Measurements from ENCODE around the gene ADCY6.

ADCY6 gene

DNA sequence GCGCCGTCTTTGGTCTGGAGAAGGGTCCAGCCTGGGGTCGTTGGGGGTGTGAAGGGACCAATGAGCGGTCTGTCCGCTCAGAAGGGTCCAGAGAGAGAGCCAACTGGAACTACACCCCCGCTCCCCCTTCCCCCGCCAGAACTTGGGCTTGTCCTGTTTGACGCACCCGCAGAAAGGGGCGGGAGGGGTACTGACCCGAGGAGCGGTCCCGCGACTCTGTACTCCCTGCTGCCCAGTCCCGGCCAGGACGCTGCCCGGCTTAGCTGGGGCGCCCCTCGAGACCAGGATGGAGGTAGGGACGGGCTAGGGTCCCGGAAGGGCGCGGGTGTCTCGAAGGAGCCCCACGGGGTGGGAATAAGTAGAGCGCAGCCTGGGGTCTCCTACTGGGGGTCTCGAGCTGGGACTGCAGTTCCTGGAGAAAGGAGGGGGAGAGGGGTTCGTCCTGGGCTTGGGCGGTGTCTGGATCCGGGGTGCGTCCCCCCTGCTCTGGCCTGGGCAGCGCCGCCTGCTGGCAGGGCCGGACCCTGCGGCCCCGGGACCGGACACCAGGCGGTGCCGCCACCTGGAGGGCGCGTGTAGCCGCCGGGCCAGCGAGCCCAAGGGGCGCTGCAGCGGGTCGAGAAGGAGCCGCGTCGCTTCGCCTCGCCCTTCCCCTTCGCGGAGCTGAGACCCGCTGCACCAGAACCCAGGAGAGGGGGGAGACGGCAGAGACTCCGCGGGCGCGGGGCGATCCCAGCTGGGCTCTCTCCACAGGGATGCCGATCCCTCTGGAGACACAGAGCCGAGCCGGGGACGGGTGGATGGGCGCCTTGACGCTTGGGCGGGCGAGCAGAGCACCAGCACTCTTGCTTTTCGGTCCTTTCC, 25.6 kb upstream of the ADCY6 start:
- peak; percentile 82 for ATAC-seq
- no peak for TF ChIP-seq PPARA (CRISPR knock-in tag; IDR thresholded peaks at IDR 0.05; ENCODE audit: borderline replicate concordance)
- TF ChIP-seq OSR1 (CRISPR knock-in tag; IDR thresholded peaks at IDR 0.05), result no peak
- TF ChIP-seq, protein P1, sequence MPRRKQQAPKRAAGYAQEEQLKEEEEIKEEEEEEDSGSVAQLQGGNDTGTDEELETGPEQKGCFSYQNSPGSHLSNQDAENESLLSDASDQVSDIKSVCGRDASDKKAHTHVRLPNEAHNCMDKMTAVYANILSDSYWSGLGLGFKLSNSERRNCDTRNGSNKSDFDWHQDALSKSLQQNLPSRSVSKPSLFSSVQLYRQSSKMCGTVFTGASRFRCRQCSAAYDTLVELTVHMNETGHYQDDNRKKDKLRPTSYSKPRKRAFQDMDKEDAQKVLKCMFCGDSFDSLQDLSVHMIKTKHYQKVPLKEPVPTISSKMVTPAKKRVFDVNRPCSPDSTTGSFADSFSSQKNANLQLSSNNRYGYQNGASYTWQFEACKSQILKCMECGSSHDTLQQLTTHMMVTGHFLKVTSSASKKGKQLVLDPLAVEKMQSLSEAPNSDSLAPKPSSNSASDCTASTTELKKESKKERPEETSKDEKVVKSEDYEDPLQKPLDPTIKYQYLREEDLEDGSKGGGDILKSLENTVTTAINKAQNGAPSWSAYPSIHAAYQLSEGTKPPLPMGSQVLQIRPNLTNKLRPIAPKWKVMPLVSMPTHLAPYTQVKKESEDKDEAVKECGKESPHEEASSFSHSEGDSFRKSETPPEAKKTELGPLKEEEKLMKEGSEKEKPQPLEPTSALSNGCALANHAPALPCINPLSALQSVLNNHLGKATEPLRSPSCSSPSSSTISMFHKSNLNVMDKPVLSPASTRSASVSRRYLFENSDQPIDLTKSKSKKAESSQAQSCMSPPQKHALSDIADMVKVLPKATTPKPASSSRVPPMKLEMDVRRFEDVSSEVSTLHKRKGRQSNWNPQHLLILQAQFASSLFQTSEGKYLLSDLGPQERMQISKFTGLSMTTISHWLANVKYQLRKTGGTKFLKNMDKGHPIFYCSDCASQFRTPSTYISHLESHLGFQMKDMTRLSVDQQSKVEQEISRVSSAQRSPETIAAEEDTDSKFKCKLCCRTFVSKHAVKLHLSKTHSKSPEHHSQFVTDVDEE (CRISPR knock-in tag; IDR thresholded peaks at IDR 0.05), result no peak
- no peak for TF ChIP-seq ZNF8 (CRISPR knock-in tag; IDR thresholded peaks at IDR 0.05)
- TF ChIP-seq ZNF70 (CRISPR knock-in tag; IDR thresholded peaks at IDR 0.05), result no peak
- 0 out of 2 replicates have a peak, but pooled peaks have one; percentile 35 for TF ChIP-seq CSDC2 (CRISPR knock-in tag; IDR thresholded peaks at IDR 0.05)
- TF ChIP-seq, protein P2, sequence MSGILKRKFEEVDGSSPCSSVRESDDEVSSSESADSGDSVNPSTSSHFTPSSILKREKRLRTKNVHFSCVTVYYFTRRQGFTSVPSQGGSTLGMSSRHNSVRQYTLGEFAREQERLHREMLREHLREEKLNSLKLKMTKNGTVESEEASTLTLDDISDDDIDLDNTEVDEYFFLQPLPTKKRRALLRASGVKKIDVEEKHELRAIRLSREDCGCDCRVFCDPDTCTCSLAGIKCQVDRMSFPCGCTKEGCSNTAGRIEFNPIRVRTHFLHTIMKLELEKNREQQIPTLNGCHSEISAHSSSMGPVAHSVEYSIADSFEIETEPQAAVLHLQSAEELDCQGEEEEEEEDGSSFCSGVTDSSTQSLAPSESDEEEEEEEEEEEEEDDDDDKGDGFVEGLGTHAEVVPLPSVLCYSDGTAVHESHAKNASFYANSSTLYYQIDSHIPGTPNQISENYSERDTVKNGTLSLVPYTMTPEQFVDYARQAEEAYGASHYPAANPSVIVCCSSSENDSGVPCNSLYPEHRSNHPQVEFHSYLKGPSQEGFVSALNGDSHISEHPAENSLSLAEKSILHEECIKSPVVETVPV (CRISPR knock-in tag; IDR thresholded peaks at IDR 0.05), result no peak
- no peak for TF ChIP-seq ZFP3 (CRISPR knock-in tag; IDR thresholded peaks at IDR 0.05)

GRCh38 chr12:48813465-48814261, 24.8 kb upstream of the ADCY6 start:
- TF ChIP-seq BACH2 (CRISPR knock-in tag; IDR thresholded peaks at IDR 0.05; ENCODE audit: borderline replicate concordance), result no peak
- TF ChIP-seq, protein P2 (CRISPR knock-in tag; IDR thresholded peaks at IDR 0.05), result no peak
- TF ChIP-seq ISL1 (CRISPR knock-in tag; IDR thresholded peaks at IDR 0.05), result no peak
- TF ChIP-seq ZNF70 (CRISPR knock-in tag; IDR thresholded peaks at IDR 0.05), result no peak
- no peak for ATAC-seq

DNA sequence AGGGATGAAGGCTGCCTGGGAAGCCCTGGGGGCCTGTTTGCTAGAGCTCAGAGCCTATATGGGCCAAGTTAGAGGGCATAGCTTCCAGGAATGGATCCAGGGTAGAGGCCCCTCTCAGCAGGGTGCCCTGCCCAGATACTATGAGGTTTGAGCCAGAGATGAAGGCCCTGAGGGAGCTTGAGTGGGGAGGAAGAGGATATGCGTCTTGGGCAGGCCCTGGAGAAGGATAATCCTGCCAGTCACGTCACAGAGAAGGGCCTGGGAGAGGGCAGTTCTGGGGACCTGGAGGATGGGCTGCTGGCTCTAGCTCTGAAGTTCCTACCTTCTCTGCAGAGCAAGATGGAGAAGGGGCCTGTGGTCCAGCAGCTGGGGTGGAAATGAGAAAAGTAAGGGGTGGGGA, 23.5 kb upstream of the ADCY6 start:
- ATAC-seq, result no peak
- no peak for TF ChIP-seq TOX (CRISPR knock-in tag; IDR thresholded peaks at IDR 0.05; ENCODE audit: borderline replicate concordance)
- no peak for TF ChIP-seq ISL1 (CRISPR knock-in tag; IDR thresholded peaks at IDR 0.05)
- TF ChIP-seq, protein P1 (CRISPR knock-in tag; IDR thresholded peaks at IDR 0.05), result no peak
- no peak for TF ChIP-seq TCF4 (CRISPR knock-in tag; IDR thresholded peaks at IDR 0.05; ENCODE audit: borderline replicate concordance)
- TF ChIP-seq ZFP3 (CRISPR knock-in tag; IDR thresholded peaks at IDR 0.05), result no peak
- no peak for TF ChIP-seq GLIS3 (CRISPR knock-in tag; IDR thresholded peaks at IDR 0.05)
- TF ChIP-seq ZNF565 (CRISPR knock-in tag; conservative IDR thresholded peaks at IDR 0.05; ENCODE audit: low read depth), result no peak
- no peak for TF ChIP-seq SNAI2 (CRISPR knock-in tag; IDR thresholded peaks at IDR 0.05)
- TF ChIP-seq, protein P3, sequence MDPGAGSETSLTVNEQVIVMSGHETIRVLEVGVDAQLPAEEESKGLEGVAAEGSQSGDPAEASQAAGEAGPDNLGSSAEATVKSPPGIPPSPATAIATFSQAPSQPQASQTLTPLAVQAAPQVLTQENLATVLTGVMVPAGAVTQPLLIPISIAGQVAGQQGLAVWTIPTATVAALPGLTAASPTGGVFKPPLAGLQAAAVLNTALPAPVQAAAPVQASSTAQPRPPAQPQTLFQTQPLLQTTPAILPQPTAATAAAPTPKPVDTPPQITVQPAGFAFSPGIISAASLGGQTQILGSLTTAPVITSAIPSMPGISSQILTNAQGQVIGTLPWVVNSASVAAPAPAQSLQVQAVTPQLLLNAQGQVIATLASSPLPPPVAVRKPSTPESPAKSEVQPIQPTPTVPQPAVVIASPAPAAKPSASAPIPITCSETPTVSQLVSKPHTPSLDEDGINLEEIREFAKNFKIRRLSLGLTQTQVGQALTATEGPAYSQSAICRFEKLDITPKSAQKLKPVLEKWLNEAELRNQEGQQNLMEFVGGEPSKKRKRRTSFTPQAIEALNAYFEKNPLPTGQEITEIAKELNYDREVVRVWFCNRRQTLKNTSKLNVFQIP (CRISPR knock-in tag; IDR thresholded peaks at IDR 0.05; ENCODE audit: borderline replicate concordance, low read depth), result no peak
- TF ChIP-seq ZNF8 (CRISPR knock-in tag; IDR thresholded peaks at IDR 0.05), result no peak
- no peak for TF ChIP-seq ZFP30 (CRISPR knock-in tag; IDR thresholded peaks at IDR 0.05)
- no peak for TF ChIP-seq ZNF70 (CRISPR knock-in tag; IDR thresholded peaks at IDR 0.05)
- no peak for TF ChIP-seq BACH2 (CRISPR knock-in tag; IDR thresholded peaks at IDR 0.05; ENCODE audit: borderline replicate concordance)

Data from SK-N-SH treated with all-trans-retinoic acid at 6 μM for 48 hours (cell line).